IMR-90 (cell line): ENCODE measurements around the gene RPS15. TPM values are rescaled to one million over a fixed set of nuclear protein-coding genes. Genes with fewer than 3 reads are reported as not detected.

Experiments used
- ATAC-seq: fragments of 200-7000 bp; cut with Tn5 transposase; 2 replicates; pipeline ENCODE4 v1.9.1; 2020; ENCODE audit warnings: low read depth, mild to moderate bottlenecking, moderate library complexity
- BruUV-seq: library from RNA; stranded (reverse); fragments of 400-500 nt; replicated peaks from 2 replicates; lab custom pipeline; 2021; lab: Mats Ljungman, UMichigan
- CTCF ChIA-PET: fragments of 300-600 bp; formaldehyde crosslinking; extraction: SDS; loops from one replicate; lab custom pipeline; 2021; ENCODE audit warnings: antibody characterized with exemption; lab: Yijun Ruan, JAX
- POLR2A ChIA-PET: fragments of 300-600 bp; sonication (Branson Sonifier 250); formaldehyde crosslinking; loops from one replicate; lab custom pipeline; 2022; ENCODE audit warnings: antibody characterized with exemption; ENCODE audit not compliant: unreplicated experiment; lab: Charles Lee
- DNase-seq: peaks from one replicate; pipeline ENCODE4 v3.0.0; 2013
- H2AFZ ChIP-seq: replicated peaks from 2 replicates; pipeline ENCODE3; 2013; ENCODE audit warnings: low read length, mild to moderate bottlenecking; ENCODE audit not compliant: poor library complexity
- H2AK5ac ChIP-seq: 2 replicates; pipeline ENCODE4 v1.6.1; 2013; ENCODE audit warnings: low read depth, low read length, inconsistent platforms
- H2AK9ac ChIP-seq: replicated peaks from 2 replicates; pipeline ENCODE3; 2013; ENCODE audit warnings: mild to moderate bottlenecking, low read depth, low read length, moderate library complexity; ENCODE audit not compliant: poor library complexity
- H2BK120ac ChIP-seq: 2 replicates; pipeline ENCODE4 v1.6.1; 2013; ENCODE audit warnings: low read depth, low read length, inconsistent platforms
- H2BK15ac ChIP-seq: 3 replicates; pipeline ENCODE4 v1.6.1; 2013; ENCODE audit warnings: low read depth, low read length, inconsistent platforms
- H2BK20ac ChIP-seq: 2 replicates; pipeline ENCODE4 v1.6.1; 2013; ENCODE audit warnings: low read depth, mild to moderate bottlenecking, inconsistent platforms, low read length, moderate library complexity
- H2BK5ac ChIP-seq: 2 replicates; pipeline ENCODE4 v1.6.1; 2013; ENCODE audit warnings: mild to moderate bottlenecking, low read depth, low read length, inconsistent platforms; ENCODE audit not compliant: poor library complexity, severe bottlenecking
- H3K14ac ChIP-seq: replicated peaks from 2 replicates; pipeline ENCODE4 v1.6.1; 2013; ENCODE audit warnings: low read depth, low read length, inconsistent platforms
- H3K18ac ChIP-seq: 2 replicates; pipeline ENCODE4 v1.6.1; 2013; ENCODE audit warnings: low read depth, low read length, control low read depth
- H3K23ac ChIP-seq: 2 replicates; pipeline ENCODE4 v1.6.1; 2013; ENCODE audit warnings: low read depth, low read length, inconsistent platforms
- H3K27ac ChIP-seq: 2 replicates; pipeline ENCODE4 v1.5.1; 2013; ENCODE audit warnings: mild to moderate bottlenecking, control low read depth, low read length; ENCODE audit not compliant: insufficient read depth
- H3K27me3 ChIP-seq: 2 replicates; pipeline ENCODE4 v1.6.1; 2013; ENCODE audit warnings: low read length; ENCODE audit not compliant: control insufficient read depth, insufficient read depth
- H3K36me3 ChIP-seq: 2 replicates; pipeline ENCODE4 v1.6.1; 2013; ENCODE audit warnings: low read length, mixed read lengths; ENCODE audit not compliant: control insufficient read depth, insufficient read depth
- H3K4ac ChIP-seq: 2 replicates; pipeline ENCODE4 v1.6.1; 2013; ENCODE audit warnings: low read depth, low read length, inconsistent platforms
- H3K4me1 ChIP-seq: 2 replicates; pipeline ENCODE4 v1.6.1; 2013; ENCODE audit warnings: low read length, mixed read lengths; ENCODE audit not compliant: control insufficient read depth, insufficient read depth
- H3K4me2 ChIP-seq: 2 replicates; pipeline ENCODE4 v1.6.1; 2013; ENCODE audit warnings: low read depth, mild to moderate bottlenecking, control low read depth, low read length, moderate library complexity
- H3K4me3 ChIP-seq: 2 replicates; pipeline ENCODE4 v1.5.1; 2013; ENCODE audit warnings: low read depth, mild to moderate bottlenecking, control low read depth, low read length, moderate library complexity; ENCODE audit not compliant: insufficient read depth
- H3K56ac ChIP-seq: 2 replicates; pipeline ENCODE4 v1.6.1; 2013; ENCODE audit warnings: low read length, inconsistent platforms; ENCODE audit not compliant: insufficient read depth; ENCODE audit errors: extremely low read depth
- H3K79me1 ChIP-seq, 2 experiments: 2 replicates each; pipeline ENCODE4 v1.6.1; 2013; ENCODE audit warnings: low read length in 2 of 2, inconsistent platforms in 1 of 2, low read depth in 1 of 2
- H3K9ac ChIP-seq: 2 replicates; pipeline ENCODE4 v1.6.1; 2013; ENCODE audit warnings: low read depth, low read length, control low read depth
- H3K9me1 ChIP-seq: 2 replicates; pipeline ENCODE4 v1.6.1; 2013; ENCODE audit warnings: low read length, inconsistent platforms; ENCODE audit not compliant: insufficient read depth
- H3K9me3 ChIP-seq: 2 replicates; pipeline ENCODE4 v1.6.1; 2013; ENCODE audit warnings: low read length; ENCODE audit not compliant: control insufficient read depth, insufficient read depth
- H4K20me1 ChIP-seq: 2 replicates; pipeline ENCODE4 v1.6.1; 2013; ENCODE audit warnings: low read length, inconsistent platforms; ENCODE audit not compliant: insufficient read depth
- H4K5ac ChIP-seq: 2 replicates; pipeline ENCODE4 v1.6.1; 2013; ENCODE audit warnings: mild to moderate bottlenecking, low read depth, low read length, control low read depth
- H4K8ac ChIP-seq, 2 experiments: 2 replicates each; pipeline ENCODE4 v1.6.1; 2013; ENCODE audit warnings: low read depth in 2 of 2, low read length in 2 of 2, control low read depth in 1 of 2, inconsistent platforms in 1 of 2
- H4K91ac ChIP-seq: 2 replicates; pipeline ENCODE4 v1.6.1; 2013; ENCODE audit warnings: low read depth, low read length, inconsistent platforms; ENCODE audit not compliant: insufficient read depth
- BHLHE40 ChIP-seq: fragments of 150-350 bp; IDR thresholded peaks from 2 replicates; pipeline ENCODE4 v1.6.1; 2016; ENCODE audit warnings: mild to moderate bottlenecking, low read depth, low read length
- CHD1 ChIP-seq: IDR thresholded peaks from 2 replicates; pipeline ENCODE4 v1.6.1; 2012; ENCODE audit warnings: low read depth, low read length, improper control_type of control experiment
- CTCF ChIP-seq: conservative IDR thresholded peaks from 2 replicates; pipeline ENCODE4 v1.5.1; 2012; ENCODE audit warnings: mild to moderate bottlenecking, low read depth, low read length, improper control_type of control experiment
- ELK1 ChIP-seq: fragments of 150-350 bp; IDR thresholded peaks from 2 replicates; pipeline ENCODE4 v1.6.1; 2016; ENCODE audit warnings: low read depth, mild to moderate bottlenecking, low read length, moderate library complexity, borderline replicate concordance
- FOS ChIP-seq: fragments of 150-350 bp; IDR thresholded peaks from 2 replicates; pipeline ENCODE4 v1.6.1; 2016; ENCODE audit warnings: low read depth, low read length
- MAFK ChIP-seq: IDR thresholded peaks from 2 replicates; pipeline ENCODE4 v1.6.1; 2012; ENCODE audit warnings: low read depth, low read length, improper control_type of control experiment
- MAZ ChIP-seq: IDR thresholded peaks from 2 replicates; pipeline ENCODE4 v1.6.1; 2012; ENCODE audit warnings: low read depth, mild to moderate bottlenecking, low read length, improper control_type of control experiment, moderate library complexity, borderline replicate concordance
- MXI1 ChIP-seq: IDR thresholded peaks from 2 replicates; pipeline ENCODE4 v1.6.1; 2012; ENCODE audit warnings: low read depth, mild to moderate bottlenecking, low read length, moderate library complexity, borderline replicate concordance
- NFE2L2 ChIP-seq: fragments of 150-350 bp; IDR thresholded peaks from 2 replicates; pipeline ENCODE4 v1.6.1; 2016; ENCODE audit warnings: low read depth, mild to moderate bottlenecking, low read length
- POLR2A ChIP-seq: IDR thresholded peaks from 2 replicates; pipeline ENCODE4 v1.6.1; 2012; ENCODE audit warnings: mild to moderate bottlenecking, low read depth, low read length
- RAD21 ChIP-seq: IDR thresholded peaks from 2 replicates; pipeline ENCODE4 v1.6.1; 2012; ENCODE audit warnings: low read length, improper control_type of control experiment
- RCOR1 ChIP-seq: IDR thresholded peaks from 2 replicates; pipeline ENCODE4 v1.6.1; 2012; ENCODE audit warnings: mild to moderate bottlenecking, low read length, improper control_type of control experiment; ENCODE audit not compliant: insufficient replicate concordance
- SMC3 ChIP-seq: fragments of 150-350 bp; IDR thresholded peaks from 2 replicates; pipeline ENCODE4 v1.6.1; 2016; ENCODE audit warnings: low read depth, mild to moderate bottlenecking, antibody characterized with exemption, low read length, moderate library complexity
- WGBS, 2 experiments: methylation state at CpG; one replicate each; pipeline versions ENCODE4 v1.1.5 to v1.1.7; 2013; ENCODE audit warnings: missing lambda C conversion rate in 2 of 2; ENCODE audit not compliant: insufficient read length in 1 of 2; ENCODE audit errors: extremely low coverage in 2 of 2; 5-methylcytosine and 5-hydroxymethylcytosine counted together
- dilution Hi-C: fragments of 300-500 bp; cut with HindIII; formaldehyde crosslinking; loops from one replicate; pipeline ENCODE4 v1.14.3; 2018; ENCODE audit warnings: low sequenced_read_pairs; ENCODE audit not compliant: unreplicated experiment
- in situ Hi-C: fragments of 300-500 bp; cut with MboI; formaldehyde crosslinking; loops from 3 replicates; pipeline ENCODE4 v1.14.3; 2019; ENCODE audit warnings: low sequenced_read_pairs, inconsistent platforms, mixed read lengths
- intact Hi-C: fragments of 100-400 bp; cut with micrococcal nuclease; formaldehyde crosslinking; loops from 2 replicates; pipeline ENCODE4 v1.10.0; 2022
- polyA plus RNA-seq, 3 experiments: library from polyadenylated mRNA; depleted of rRNA; stranded (reverse); fragments of >200 nt; gene quantifications; 2 replicates each; pipeline ENCODE4 v1.2.3, GENCODE V29; 2012; ENCODE audit warnings: low replicate concordance in 1 of 3
- total RNA-seq: library from RNA; depleted of rRNA; stranded (reverse); fragments of >200 nt; gene quantifications from 2 replicates; pipeline ENCODE4 v1.2.3, GENCODE V29; 2012
- TF ChIP-seq, protein P1 (sequence below): fragments of 150-350 bp; IDR thresholded peaks from 2 replicates; pipeline ENCODE4 v1.6.1; 2017; ENCODE audit warnings: mild to moderate bottlenecking, antibody characterized with exemption, low read length, low read depth

Gene RPS15
- total and polyA plus RNA-seq, 2 of the 4 experiments (the other 2 are of a cell fraction) = 1,179 to 1,855 TPM

- no peak overlapping the region for H2AFZ ChIP-seq
- no peak overlapping the region for H2BK20ac ChIP-seq
- H3K23ac ChIP-seq = no peak overlapping the region
- no peak overlapping the region for H2AK5ac ChIP-seq
- no peak overlapping the region for H3K4ac ChIP-seq
- H2BK120ac ChIP-seq = no peak overlapping the region
- in situ Hi-C loops = no loop called here
- dilution Hi-C loops = no loop called here
- H4K5ac ChIP-seq = no peak overlapping the region
- H2BK15ac ChIP-seq = no peak overlapping the region
- intact Hi-C loops = no loop called here
- POLR2A ChIA-PET = no interaction called here
- no peak overlapping the region for H3K4me3 ChIP-seq
- ATAC-seq (no peak), DNase-seq (no peak)
- peaks cover 68% of the 10 kb centered on the region for H3K36me3 ChIP-seq
- no TSS peak for BruUV-seq
- H3K14ac ChIP-seq = no peak overlapping the region
- H3K27me3 ChIP-seq = no peaks in the 10 kb centered on the region
- H4K20me1 ChIP-seq = peaks cover 87% of the 10 kb centered on the region
- H3K4me2 ChIP-seq = no peak overlapping the region
- no peaks in the 10 kb centered on the region for H3K9me3 ChIP-seq
- no peak overlapping the region for H2BK5ac ChIP-seq
- CTCF ChIA-PET = no interaction called here
- H3K18ac ChIP-seq = no peak overlapping the region
- H3K79me1 ChIP-seq = peaks cover 22 to 80% of the 10 kb centered on the region in 2 experiments
- TF ChIP-seq RAD21 (no peak), CTCF (no peak), MAFK (no peak), POLR2A (no peak), ELK1 (no peak), RCOR1 (no peak), MXI1 (no peak), BHLHE40 (no peak), NFE2L2 (no peak), CHD1 (no peak), SMC3 (no peak), FOS (no peak), MAZ (no peak)
- TF ChIP-seq, protein P1, sequence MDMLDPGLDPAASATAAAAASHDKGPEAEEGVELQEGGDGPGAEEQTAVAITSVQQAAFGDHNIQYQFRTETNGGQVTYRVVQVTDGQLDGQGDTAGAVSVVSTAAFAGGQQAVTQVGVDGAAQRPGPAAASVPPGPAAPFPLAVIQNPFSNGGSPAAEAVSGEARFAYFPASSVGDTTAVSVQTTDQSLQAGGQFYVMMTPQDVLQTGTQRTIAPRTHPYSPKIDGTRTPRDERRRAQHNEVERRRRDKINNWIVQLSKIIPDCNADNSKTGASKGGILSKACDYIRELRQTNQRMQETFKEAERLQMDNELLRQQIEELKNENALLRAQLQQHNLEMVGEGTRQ = no peak
- no peak overlapping the region for H2AK9ac ChIP-seq
- H3K9ac ChIP-seq = no peak overlapping the region
- H3K56ac ChIP-seq = no peak overlapping the region
- H3K4me1 ChIP-seq = peaks cover 14% of the 10 kb centered on the region
- no peak overlapping the region for H4K91ac ChIP-seq
- H3K9me1 ChIP-seq = peaks cover 20% of the 10 kb centered on the region
- 92% methylated on average over 13 of the region's 15 CpGs; no CpG with 5 or more reads in 1 of the 2 experiments for WGBS, 2 experiments
- H3K27ac ChIP-seq = no peak overlapping the region
- H4K8ac ChIP-seq = no peak overlapping the region
These were observed 17.6 kb upstream of the RPS15 start for GRCh38 chr19:1420590-1420989.
